Keratinocyte (primary cell): ENCODE data around the gene METTL26. TPM values are rescaled to one million over a fixed set of nuclear protein-coding genes. Genes with fewer than 3 reads are reported as not detected.

Experiments
- DNase-seq: peaks from one replicate; pipeline ENCODE4 v3.0.0-alpha.2; 2011; ENCODE audit warnings: low read depth, missing footprints, low spot score
- FAIRE-seq: peaks from 2 replicates; lab custom pipeline; 2011; peaks lifted over from hg19 to GRCh38; lab: Jason Lieb, UNC
- H2AFZ ChIP-seq: 2 replicates; pipeline ENCODE4 v1.6.0; 2012; ENCODE audit warnings: low read length, control low read depth, inconsistent platforms; ENCODE audit not compliant: control insufficient read depth
- H3K27ac ChIP-seq: 2 replicates; pipeline ENCODE4 v1.5.1; 2011; ENCODE audit warnings: low read length; ENCODE audit not compliant: control insufficient read depth, insufficient read depth
- H3K27me3 ChIP-seq: 3 replicates; pipeline ENCODE4 v1.6.0; 2011; ENCODE audit warnings: low read length; ENCODE audit not compliant: control insufficient read depth, insufficient read depth; ENCODE audit errors: extremely low read depth
- H3K36me3 ChIP-seq, 2 experiments: 2 replicates in 1 of 2; 3 replicates in 1 of 2; pipeline ENCODE4 v1.5.1; 2011; ENCODE audit warnings: low read length in 2 of 2, mild to moderate bottlenecking in 1 of 2; ENCODE audit not compliant: control insufficient read depth in 2 of 2, insufficient read depth in 2 of 2; ENCODE audit errors: extremely low read depth in 1 of 2
- H3K4me1 ChIP-seq: 3 replicates; pipeline ENCODE4 v1.5.1; 2011; ENCODE audit warnings: low read length; ENCODE audit not compliant: control insufficient read depth, insufficient read depth; ENCODE audit errors: extremely low read depth
- H3K4me2 ChIP-seq: 3 replicates; pipeline ENCODE4 v1.6.0; 2011; ENCODE audit warnings: low read depth, low read length; ENCODE audit not compliant: control insufficient read depth, insufficient read depth; ENCODE audit errors: extremely low read depth
- H3K4me3 ChIP-seq, 3 experiments: fragments of 200-600 bp in 1 of 3; sonication (generic) in 1 of 3; 2 replicates in 2 of 3; 3 replicates in 1 of 3; pipeline ENCODE4 v1.5.1; 2011 to 2016; ENCODE audit warnings: low read length in 3 of 3, mild to moderate bottlenecking in 3 of 3, control low read depth in 2 of 3, inconsistent platforms in 1 of 3, low read depth in 1 of 3, mixed read lengths in 1 of 3, mixed run types in 1 of 3, moderate library complexity in 1 of 3; ENCODE audit not compliant: control insufficient read depth in 2 of 3, insufficient read depth in 2 of 3; ENCODE audit errors: extremely low read depth in 1 of 3
- H3K79me2 ChIP-seq: 2 replicates; pipeline ENCODE4 v1.6.0; 2012; ENCODE audit warnings: low read length; ENCODE audit not compliant: control insufficient read depth, insufficient read depth
- H3K9ac ChIP-seq: 3 replicates; pipeline ENCODE4 v1.6.0; 2011; ENCODE audit warnings: low read length; ENCODE audit not compliant: control insufficient read depth, insufficient read depth; ENCODE audit errors: extremely low read depth
- H3K9me1 ChIP-seq: 3 replicates; pipeline ENCODE4 v1.6.0; 2011; ENCODE audit warnings: low read length; ENCODE audit not compliant: control insufficient read depth, insufficient read depth; ENCODE audit errors: extremely low read depth
- H3K9me3 ChIP-seq: 2 replicates; pipeline ENCODE4 v1.5.1; 2012; ENCODE audit warnings: low read depth, low read length; ENCODE audit not compliant: control insufficient read depth
- H4K20me1 ChIP-seq: 3 replicates; pipeline ENCODE4 v1.6.0; 2011; ENCODE audit warnings: low read length; ENCODE audit not compliant: control insufficient read depth, insufficient read depth; ENCODE audit errors: extremely low read depth
- CTCF ChIP-seq, 3 experiments: IDR thresholded peaks in 1 of 3; conservative IDR thresholded peaks in 1 of 3; optimal IDR thresholded peaks in 1 of 3; 2 replicates in 2 of 3; 3 replicates in 1 of 3; pipeline versions ENCODE3 to v1.5.1; 2011; ENCODE audit warnings: low read length in 3 of 3, mild to moderate bottlenecking in 3 of 3, moderate library complexity in 2 of 3, control low read depth in 1 of 3, inconsistent platforms in 1 of 3; ENCODE audit not compliant: insufficient read depth in 2 of 3; ENCODE audit errors: extremely low read depth in 1 of 3
- EZH2 ChIP-seq: IDR thresholded peaks from one replicate; pipeline ENCODE4 v1.6.1; 2012; ENCODE audit warnings: inconsistent platforms, mild to moderate bottlenecking, low read length, moderate library complexity
- dilution Hi-C: fragments of 300-500 bp; cut with MboI; formaldehyde crosslinking; loops from one replicate; pipeline ENCODE4 v1.7.0; 2020; ENCODE audit warnings: low sequenced_read_pairs; ENCODE audit not compliant: extremely low pct_ligation_motif_present
- polyA plus RNA-seq, 5 experiments: library from polyadenylated mRNA; depleted of rRNA in 3 of 5; stranded (reverse) in 3 of 5; stranded (forward) in 1 of 5; unstranded in 1 of 5; fragments of >200 nt; gene quantifications; 1 replicate in 1 of 5; 2 replicates in 3 of 5; 3 replicates in 1 of 5; pipeline versions ENCODE4 v1.2.1 to v1.2.3, GENCODE V29; 2011 to 2012; ENCODE audit warnings: missing spikeins in 2 of 5, low read depth in 1 of 5, low replicate concordance in 1 of 5

The METTL26 gene
- polyA plus RNA-seq, 1 donor (not counting 4 experiments of a cell fraction or from before 2014, with no cell fraction given), result 46.9 TPM

GRCh38 chr16:662095-662494 is 26.0 kb upstream of the METTL26 start:
- Histone ChIP-seq H3K4me2 (no peak overlapping the region), H3K27ac (no peak overlapping the region), H3K79me2 (no peaks in the 10 kb centered on the region), H3K9me3 (no peaks in the 10 kb centered on the region), H4K20me1 (no peaks in the 10 kb centered on the region), H3K27me3 (no peaks in the 10 kb centered on the region), H3K4me3 (no peak overlapping the region), H3K9ac (no peak overlapping the region), H3K9me1 (no peaks in the 10 kb centered on the region), H3K4me1 (no peaks in the 10 kb centered on the region), H2AFZ (no peak overlapping the region), H3K36me3 (no peaks in the 10 kb centered on the region)
- TF ChIP-seq CTCF (optimal IDR thresholded peaks at IDR 0.05 in 1 of 3, IDR thresholded peaks at IDR 0.05 in 1 of 3, conservative IDR thresholded peaks at IDR 0.05 in 1 of 3; ENCODE audit: extremely low read depth in 1 of 3, insufficient read depth in 2 of 3, low read length in 3 of 3) (no peak), EZH2 (no peak)
- FAIRE-seq, result no peak
- DNase-seq, result no peak
- dilution Hi-C loops, result no loop called here

- no peak overlapping the region for H3K4me2 ChIP-seq
- no peaks in the 10 kb centered on the region for H4K20me1 ChIP-seq
- H3K9me1 ChIP-seq, result no peaks in the 10 kb centered on the region
- FAIRE-seq (no peak), DNase-seq (no peak)
- no peak overlapping the region for H3K4me3 ChIP-seq
- no peaks in the 10 kb centered on the region for H3K79me2 ChIP-seq
- no peak for TF ChIP-seq CTCF (optimal IDR thresholded peaks at IDR 0.05 in 1 of 3, IDR thresholded peaks at IDR 0.05 in 1 of 3, conservative IDR thresholded peaks at IDR 0.05 in 1 of 3; ENCODE audit: extremely low read depth in 1 of 3, insufficient read depth in 2 of 3, low read length in 3 of 3)
- TF ChIP-seq EZH2, result no peak
- H3K27me3 ChIP-seq, result no peaks in the 10 kb centered on the region
- H3K4me1 ChIP-seq, result no peaks in the 10 kb centered on the region
- dilution Hi-C loops, result no loop called here
- no peak overlapping the region for H3K27ac ChIP-seq
- no peaks in the 10 kb centered on the region for H3K36me3 ChIP-seq
- H3K9ac ChIP-seq, result no peak overlapping the region
- H2AFZ ChIP-seq, result no peak overlapping the region
- no peaks in the 10 kb centered on the region for H3K9me3 ChIP-seq
Measured at GRCh38 chr16:661184-661821, 25.2 kb upstream of the METTL26 start.
